ENCODE results near the gene MRPS18C. TPM values are rescaled to one million over a fixed set of nuclear protein-coding genes. Genes with fewer than 3 reads are reported as not detected.

Gene MRPS18C
- 10 to 100 TPM in 3 of 4 donors, 1 to 10 TPM in 1; 9.9 to 30.8 (median 22.7) TPM for total RNA-seq

DNA sequence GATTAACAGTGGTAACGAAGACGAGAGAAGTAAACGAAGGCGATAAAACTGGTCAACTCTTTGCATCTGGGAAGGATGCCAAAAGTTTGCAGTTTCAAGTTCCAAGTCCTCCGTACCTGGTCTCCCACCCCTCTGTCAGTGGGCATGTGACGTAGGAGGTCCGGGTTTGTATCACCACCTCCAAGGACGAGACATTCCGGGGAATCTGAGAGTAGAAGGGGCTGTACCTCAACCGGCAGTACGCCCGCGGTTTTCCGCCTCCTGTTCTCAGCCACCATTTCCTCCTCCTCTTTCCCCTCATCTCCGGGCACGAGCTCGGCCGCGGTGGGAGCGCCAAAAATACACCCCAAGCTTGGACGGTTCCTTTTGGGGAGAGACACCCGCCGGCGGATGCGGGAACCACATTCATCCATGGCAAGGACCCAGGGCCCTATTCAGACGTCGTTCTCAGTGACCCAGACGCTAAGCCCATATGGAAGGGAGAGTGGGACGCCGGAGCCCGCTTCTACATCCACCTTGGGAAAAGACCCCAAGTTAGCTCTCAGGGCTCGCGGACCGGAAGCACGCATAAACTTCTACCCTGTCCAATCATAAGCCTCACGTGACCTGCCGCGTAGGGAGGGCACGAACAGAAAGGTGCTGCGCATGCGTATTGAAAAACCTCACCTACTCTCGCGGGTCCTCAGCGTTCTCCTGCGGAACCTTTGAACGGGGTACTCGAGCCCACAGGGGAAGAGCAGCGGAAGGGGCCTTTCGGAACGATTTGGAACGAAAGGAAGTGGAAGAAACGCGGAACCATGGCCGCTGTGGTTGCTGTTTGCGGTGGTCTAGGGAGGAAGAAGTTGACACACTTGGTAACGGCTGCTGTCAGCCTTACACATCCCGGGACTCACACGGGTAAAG is at the start of gene MRPS18C, which contains the start of gene HELQ:
TSS of gene MRPS18C (plus strand) at position 778 of the 903 bp plus-strand sequence. CDS start at position 798, 20 bp downstream.
TSS of gene HELQ (minus strand) at position 543 of the 903 bp plus-strand sequence. CDS start at position 413, 130 bp downstream.
- Histone ChIP-seq H3K4me1 (peaks cover 0 to 24% (median 4%) of the 10 kb centered on the region in 4 donors), H3K9me3 (no peaks in the 10 kb centered on the region), H3K4me3 (peak within 1 kb of the TSS; percentile 63 to 76 (median 66)), H3K27me3 (no peaks in the 10 kb centered on the region), H3K27ac (peak within 1 kb of the TSS; percentile 89 to 99 (median 94)), H3K36me3 (peaks cover 0 to 25% (median 0%) of the 10 kb centered on the region in 3 donors)
- TF ChIP-seq POLR2A (IDR thresholded peaks at IDR 0.05) = peak in 1 of 2 donors; percentile 47
- peak in 3 of 6 experiments; percentile 33 to 42 (median 34) for TF ChIP-seq CTCF (IDR thresholded peaks at IDR 0.05)
- peak; percentile 92 to 99 (median 98) for DNase-seq

- TF ChIP-seq POLR2A (IDR thresholded peaks at IDR 0.05) = no peak
- no peak for TF ChIP-seq CTCF (IDR thresholded peaks at IDR 0.05)
- Histone ChIP-seq H3K27ac (no peak overlapping the region), H3K27me3 (no peaks in the 10 kb centered on the region), H3K9me3 (no peaks in the 10 kb centered on the region), H3K4me3 (no peak overlapping the region), H3K36me3 (peaks cover 0 to 36% (median 0%) of the 10 kb centered on the region in 3 donors), H3K4me1 (no peaks in the 10 kb centered on the region)
- no peak for DNase-seq
Observed at GRCh38 chr4:83408908-83409307, 47.0 kb upstream of the MRPS18C start.

- no peaks in the 10 kb centered on the region for H3K4me1 ChIP-seq
- peaks cover 0 to 54% (median 0%) of the 10 kb centered on the region in 3 donors for H3K36me3 ChIP-seq
- no peak overlapping the region for H3K4me3 ChIP-seq
- no peaks in the 10 kb centered on the region for H3K9me3 ChIP-seq
- DNase-seq = no peak
- TF ChIP-seq POLR2A (IDR thresholded peaks at IDR 0.05) (no peak), CTCF (IDR thresholded peaks at IDR 0.05) (no peak)
- no peak overlapping the region for H3K27ac ChIP-seq
- H3K27me3 ChIP-seq = no peaks in the 10 kb centered on the region
Observed at GRCh38 chr4:83413676-83414075, 42.2 kb upstream of the MRPS18C start.

DNA sequence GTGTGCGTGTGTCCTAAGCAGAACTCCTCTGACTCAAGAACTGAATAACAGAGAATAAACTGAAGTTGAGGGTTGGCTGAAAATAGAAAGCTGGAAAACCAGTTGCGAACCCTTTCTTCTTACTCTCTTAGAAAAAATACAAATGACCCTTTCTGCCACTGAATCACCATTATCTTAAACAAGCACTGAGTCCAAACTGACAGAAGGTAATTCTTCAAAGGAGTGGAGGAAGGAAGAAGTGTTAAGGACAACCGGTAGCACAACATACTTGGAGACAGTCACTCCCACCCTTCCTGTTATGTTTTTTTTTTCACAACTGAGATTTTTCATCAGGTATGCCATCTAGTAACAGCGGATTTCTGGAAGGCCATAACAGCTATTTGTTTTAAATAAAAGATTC is 38.3 kb upstream of the MRPS18C start:
- H3K4me3 ChIP-seq = no peak overlapping the region
- DNase-seq = no peak
- H3K27me3 ChIP-seq = no peaks in the 10 kb centered on the region
- no peaks in the 10 kb centered on the region for H3K9me3 ChIP-seq
- no peaks in the 10 kb centered on the region for H3K4me1 ChIP-seq
- H3K27ac ChIP-seq = no peak overlapping the region
- H3K36me3 ChIP-seq = peaks cover 0 to 68% (median 0%) of the 10 kb centered on the region in 3 donors
- TF ChIP-seq POLR2A (IDR thresholded peaks at IDR 0.05) (no peak), CTCF (IDR thresholded peaks at IDR 0.05) (no peak)

DNA sequence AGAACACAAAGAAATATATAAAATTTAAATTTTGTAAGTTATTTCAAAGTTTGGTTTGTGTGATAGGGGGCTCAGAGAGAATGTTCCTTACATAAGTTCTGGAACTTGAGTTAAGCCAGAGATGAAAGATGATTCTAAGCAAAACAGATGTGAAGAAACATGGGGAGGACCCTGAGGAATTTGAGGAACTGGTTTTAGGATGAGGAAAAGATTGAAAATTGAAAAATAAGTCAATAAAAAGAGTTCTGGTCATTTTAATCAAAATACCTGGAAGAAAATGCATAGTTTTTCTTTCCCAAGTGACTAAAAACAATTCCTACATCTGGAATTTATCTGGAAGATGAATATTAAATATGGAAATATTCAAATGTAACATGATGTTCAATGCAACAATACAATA is 37.6 kb upstream of the MRPS18C start:
- H3K27ac ChIP-seq = no peak overlapping the region
- H3K36me3 ChIP-seq = peaks cover 0 to 73% (median 0%) of the 10 kb centered on the region in 3 donors
- DNase-seq = no peak
- H3K4me1 ChIP-seq = no peaks in the 10 kb centered on the region
- no peaks in the 10 kb centered on the region for H3K9me3 ChIP-seq
- no peak overlapping the region for H3K4me3 ChIP-seq
- H3K27me3 ChIP-seq = no peaks in the 10 kb centered on the region
- TF ChIP-seq POLR2A (IDR thresholded peaks at IDR 0.05) (no peak), CTCF (IDR thresholded peaks at IDR 0.05) (no peak)

Measured in Peyer's patch (tissue), 4 donors.